SK-N-SH (cell line): ENCODE data around the gene MRM3.

Experiments
- CHD2 ChIP-seq: fragments of 150-350 bp; IDR thresholded peaks from 2 replicates; pipeline ENCODE4 v1.6.1; 2018; ENCODE audit warnings: low read length; ENCODE audit not compliant: partially characterized antibody
- GABPA ChIP-seq: IDR thresholded peaks from 2 replicates; pipeline ENCODE4 v1.4.0; 2012; ENCODE audit warnings: low read depth, mild to moderate bottlenecking
- NRF1 ChIP-seq: IDR thresholded peaks from 2 replicates; pipeline ENCODE4 v1.6.1; 2012; ENCODE audit warnings: low read depth, mild to moderate bottlenecking, low read length
- POLR2AphosphoS5 ChIP-seq: IDR thresholded peaks from 2 replicates; pipeline ENCODE4 v1.6.1; 2012; ENCODE audit warnings: low read depth, low read length
- RFX5 ChIP-seq: IDR thresholded peaks from 2 replicates; pipeline ENCODE4 v1.6.1; 2012; ENCODE audit warnings: mild to moderate bottlenecking, improper control_type of control experiment, low read length
- RXRA ChIP-seq: IDR thresholded peaks from 2 replicates; pipeline ENCODE4 v1.4.0; 2012; ENCODE audit warnings: low read depth, mild to moderate bottlenecking, borderline replicate concordance
- TF ChIP-seq, protein P1 (sequence below): fragments of 200-600 bp; sonication (generic); IDR thresholded peaks from 2 replicates; pipeline ENCODE4 v1.6.1; 2017; ENCODE audit warnings: antibody characterized with exemption, mild to moderate bottlenecking, moderate library complexity

GRCh38 chr17:773467-774312, 8.5 kb upstream of the MRM3 start:
- TF ChIP-seq NRF1 (no peak), RFX5 (no peak), GABPA (no peak), POLR2AphosphoS5 (no peak), RXRA (no peak), CHD2 (no peak)
- TF ChIP-seq, protein P1, sequence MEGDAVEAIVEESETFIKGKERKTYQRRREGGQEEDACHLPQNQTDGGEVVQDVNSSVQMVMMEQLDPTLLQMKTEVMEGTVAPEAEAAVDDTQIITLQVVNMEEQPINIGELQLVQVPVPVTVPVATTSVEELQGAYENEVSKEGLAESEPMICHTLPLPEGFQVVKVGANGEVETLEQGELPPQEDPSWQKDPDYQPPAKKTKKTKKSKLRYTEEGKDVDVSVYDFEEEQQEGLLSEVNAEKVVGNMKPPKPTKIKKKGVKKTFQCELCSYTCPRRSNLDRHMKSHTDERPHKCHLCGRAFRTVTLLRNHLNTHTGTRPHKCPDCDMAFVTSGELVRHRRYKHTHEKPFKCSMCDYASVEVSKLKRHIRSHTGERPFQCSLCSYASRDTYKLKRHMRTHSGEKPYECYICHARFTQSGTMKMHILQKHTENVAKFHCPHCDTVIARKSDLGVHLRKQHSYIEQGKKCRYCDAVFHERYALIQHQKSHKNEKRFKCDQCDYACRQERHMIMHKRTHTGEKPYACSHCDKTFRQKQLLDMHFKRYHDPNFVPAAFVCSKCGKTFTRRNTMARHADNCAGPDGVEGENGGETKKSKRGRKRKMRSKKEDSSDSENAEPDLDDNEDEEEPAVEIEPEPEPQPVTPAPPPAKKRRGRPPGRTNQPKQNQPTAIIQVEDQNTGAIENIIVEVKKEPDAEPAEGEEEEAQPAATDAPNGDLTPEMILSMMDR = no peak
